HG03280 (cell line): ENCODE results near the gene ADCYAP1R1.

Source experiments
- ATAC-seq: cut with Tn5 transposase; IDR thresholded peaks from one replicate; pipeline ENCODE4 v1.9.1; 2021; ENCODE audit warnings: mild to moderate bottlenecking, moderate library complexity; ENCODE audit not compliant: unreplicated experiment

ADCYAP1R1 gene

GRCh38 chr7:31066516-31067130 lies 14.5 kb downstream of the ADCYAP1R1 start:
- no peak for ATAC-seq

GRCh38 chr7:31067491-31067890 lies 15.4 kb downstream of the ADCYAP1R1 start:
- ATAC-seq: no peak

DNA sequence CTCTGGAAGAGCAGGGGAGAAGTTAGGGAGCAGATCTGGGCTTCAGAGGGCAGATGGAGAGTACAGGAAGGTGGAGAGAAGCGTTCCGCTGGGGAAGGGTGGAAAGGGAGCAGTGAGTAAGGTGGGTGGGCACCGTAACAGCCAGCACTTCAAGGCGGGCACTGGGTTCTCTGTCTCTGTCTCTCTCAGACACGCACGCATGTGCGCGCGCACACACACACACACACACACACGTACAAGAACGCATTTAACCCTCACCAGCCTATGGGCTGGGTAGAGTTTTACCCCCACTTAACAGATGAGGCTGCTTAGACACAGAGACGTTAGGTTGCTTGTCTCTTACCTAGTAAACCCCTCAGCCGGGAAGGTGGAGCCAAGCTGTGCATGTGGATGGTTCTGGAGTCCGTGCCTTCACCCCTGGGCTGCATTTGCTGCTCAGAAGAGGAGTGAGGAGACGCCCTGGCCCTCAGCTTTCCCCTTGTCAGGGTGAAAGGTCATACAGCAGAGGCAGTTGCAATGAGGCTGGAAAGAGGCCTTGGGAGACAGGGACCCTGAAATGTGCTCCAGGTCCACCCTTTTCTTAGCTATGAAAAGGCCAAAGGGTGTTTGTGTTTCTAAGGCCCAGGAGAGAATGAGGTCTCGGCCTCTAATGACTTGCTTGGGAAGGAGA lies 16.0 kb downstream of the ADCYAP1R1 start:
- no peak for ATAC-seq

DNA sequence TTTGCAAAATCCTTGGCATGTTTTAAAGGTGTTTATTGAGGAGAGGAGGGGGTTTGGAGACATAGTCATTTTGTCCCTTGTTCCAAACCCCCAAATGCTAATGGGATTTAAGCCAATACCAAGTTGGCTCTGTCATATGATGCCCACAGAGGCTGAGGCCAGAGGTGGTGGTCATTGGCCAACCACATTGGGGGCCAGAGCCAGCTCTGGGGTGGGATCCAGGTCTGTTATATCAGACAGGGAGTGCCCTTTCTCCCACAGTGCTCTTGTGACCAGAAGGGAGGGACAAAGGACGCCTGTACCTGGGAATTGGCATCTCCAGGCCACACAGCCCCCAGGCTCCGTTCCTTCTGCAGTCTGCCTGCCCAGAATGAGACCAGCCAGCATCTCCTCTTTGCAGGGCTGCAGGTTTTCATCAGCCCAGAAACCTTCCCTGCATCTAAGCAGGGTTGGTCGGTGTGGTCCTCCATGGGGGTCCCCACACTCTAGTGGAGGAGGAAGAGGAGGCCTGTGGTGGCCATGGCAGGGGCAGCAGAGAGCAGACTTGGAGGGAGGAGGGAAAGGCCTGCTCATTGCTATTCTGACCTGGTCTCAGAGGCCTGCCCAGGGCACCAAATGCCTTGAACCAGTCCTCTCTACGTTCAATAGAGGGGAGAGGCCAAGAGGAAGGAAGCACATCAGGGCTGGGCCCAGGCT lies 17.9 kb downstream of the ADCYAP1R1 start:
- no peak for ATAC-seq

DNA sequence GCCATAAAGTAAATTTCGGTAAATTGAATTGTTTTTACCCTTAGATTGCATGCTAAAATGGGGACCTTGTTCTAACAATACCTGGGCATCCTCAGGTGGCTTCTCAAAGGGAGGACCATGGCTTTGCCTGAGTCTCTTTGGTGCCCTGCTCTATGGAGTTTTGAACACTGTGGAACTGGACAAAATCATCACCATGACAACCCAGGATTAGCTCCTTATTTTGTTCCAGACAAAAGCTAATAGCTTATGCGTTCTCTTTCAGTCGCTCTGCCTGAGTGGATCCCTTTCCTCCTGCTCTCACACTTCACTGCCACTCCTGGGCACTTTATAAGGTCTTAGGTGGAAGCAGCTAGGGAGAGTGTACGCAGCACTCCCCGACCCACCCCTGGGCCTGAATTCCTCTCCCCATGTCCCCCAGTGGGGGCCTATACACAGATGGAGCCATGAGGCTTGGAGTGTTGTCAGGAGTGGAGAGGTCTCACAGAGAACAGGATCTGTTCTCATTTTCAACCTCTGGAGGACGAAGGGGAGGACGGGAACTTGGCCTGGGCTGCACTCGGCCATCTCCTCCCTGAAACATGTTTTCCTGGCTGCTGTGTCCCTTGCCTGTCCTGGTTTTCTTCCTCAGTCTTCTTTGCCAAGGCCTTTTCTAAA lies 19.0 kb downstream of the ADCYAP1R1 start:
- ATAC-seq: no peak

- no peak for ATAC-seq
Observed at GRCh38 chr7:31071645-31072029, 19.5 kb downstream of the ADCYAP1R1 start.

GRCh38 chr7:31073326-31074119 lies 21.4 kb downstream of the ADCYAP1R1 start:
- no peak for ATAC-seq

- no peak for ATAC-seq
Observed at GRCh38 chr7:31074120-31074383, 21.9 kb downstream of the ADCYAP1R1 start.

- no peak for ATAC-seq
Observed at GRCh38 chr7:31074403-31075085, 22.4 kb downstream of the ADCYAP1R1 start.

- ATAC-seq: no peak
Observed at GRCh38 chr7:31075086-31075405, 22.9 kb downstream of the ADCYAP1R1 start.

DNA sequence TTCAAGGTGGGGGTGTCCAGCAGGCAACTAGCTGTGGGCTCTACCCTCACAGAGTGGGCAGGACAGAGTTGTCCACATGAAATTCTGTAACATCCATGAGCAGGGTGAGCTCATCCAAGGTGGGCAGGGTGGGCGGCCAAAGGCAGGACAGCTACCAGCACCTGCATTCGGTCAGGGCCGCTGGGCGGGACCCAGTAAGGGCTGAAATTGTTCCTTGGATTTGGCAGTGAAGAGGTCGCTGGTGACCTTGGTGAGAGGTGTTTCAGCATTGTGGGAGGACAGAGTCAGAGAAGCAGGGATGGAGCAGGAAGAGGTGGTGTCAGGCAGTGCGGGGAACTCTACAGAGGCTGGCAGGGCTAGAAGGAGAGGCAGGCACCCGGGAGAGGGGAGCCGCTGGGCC lies 23.9 kb downstream of the ADCYAP1R1 start:
- no peak for ATAC-seq

- no peak for ATAC-seq
Observed at GRCh38 chr7:31076641-31077310, 24.7 kb downstream of the ADCYAP1R1 start.

GRCh38 chr7:31077484-31078362 lies 25.6 kb downstream of the ADCYAP1R1 start:
- ATAC-seq: no peak

GRCh38 chr7:31078363-31078990 lies 26.4 kb downstream of the ADCYAP1R1 start:
- no peak for ATAC-seq

- ATAC-seq: no peak
Observed at GRCh38 chr7:31079126-31079823, 27.2 kb downstream of the ADCYAP1R1 start.

DNA sequence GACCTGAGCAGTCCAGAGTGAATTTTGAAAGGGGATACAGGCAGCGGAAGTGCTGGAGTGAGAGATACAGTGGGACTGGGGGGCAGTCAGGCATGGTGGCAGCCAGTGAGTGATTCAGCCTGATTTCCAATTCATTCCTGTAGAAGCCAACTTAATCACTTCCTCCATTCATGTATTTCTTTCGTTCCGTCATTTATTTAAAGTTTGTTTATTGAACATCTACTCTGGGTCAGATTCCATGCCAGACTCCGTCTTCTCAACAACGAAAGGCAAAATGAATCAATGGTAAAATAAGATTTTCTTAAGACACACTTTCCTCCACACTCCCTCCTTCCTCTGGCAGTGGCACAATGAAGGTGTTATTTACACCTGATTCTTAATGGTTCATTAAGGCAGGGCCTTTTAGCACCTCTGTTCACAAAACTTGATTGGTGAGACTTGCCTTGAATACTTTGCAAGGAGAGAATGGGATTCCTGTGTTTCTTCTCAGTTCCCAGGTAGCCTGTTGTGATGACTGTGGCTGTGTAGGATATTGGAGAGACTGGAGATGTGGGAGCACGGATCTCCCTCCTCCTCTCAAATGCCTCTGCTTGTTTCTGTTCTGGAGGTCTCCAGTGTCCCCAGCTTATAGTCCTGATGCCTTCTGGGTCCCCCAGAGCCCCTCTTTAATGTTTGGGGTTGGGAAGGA lies 27.9 kb downstream of the ADCYAP1R1 start:
- no peak for ATAC-seq

GRCh38 chr7:31080763-31081162 lies 28.7 kb downstream of the ADCYAP1R1 start:
- no peak for ATAC-seq

GRCh38 chr7:31082017-31082416 lies 29.9 kb downstream of the ADCYAP1R1 start:
- ATAC-seq: no peak
